Neural cell (in vitro differentiated cells): Measurements from ENCODE around the gene RABL6. TPM values are rescaled to one million over a fixed set of nuclear protein-coding genes. Genes with fewer than 3 reads are reported as not detected.
A peak's percentile ranks its signal among the peaks of the same experiment; 100 is the strongest.

Experiments used
- H2AFZ ChIP-seq: fragments of 200-600, 300-800 bp; sonication (generic), shearing (Covaris generic); 2 replicates; pipeline ENCODE4 v1.6.0; 2014; ENCODE audit warnings: low read depth, mild to moderate bottlenecking, antibody characterized with exemption, low read length, moderate library complexity
- H3F3A ChIP-seq: fragments of 200-600 bp; shearing (Covaris generic); 2 replicates; pipeline ENCODE4 v1.6.1; 2016; ENCODE audit warnings: mild to moderate bottlenecking, moderate library complexity, mixed read lengths, antibody characterized with exemption, low read length; ENCODE audit not compliant: insufficient read depth, poor library complexity, severe bottlenecking
- H3K27ac ChIP-seq: fragments of 200-600, 300-800 bp; sonication (generic), shearing (Covaris generic); 2 replicates; pipeline ENCODE4 v1.5.1; 2014; ENCODE audit warnings: mild to moderate bottlenecking, low read length, moderate library complexity
- H3K27me3 ChIP-seq: fragments of 300-800, 200-600 bp; sonication (generic), shearing (Covaris generic); 2 replicates; pipeline ENCODE4 v1.6.0; 2014; ENCODE audit warnings: mild to moderate bottlenecking, low read depth, low read length, moderate library complexity; ENCODE audit not compliant: insufficient read depth
- H3K36me3 ChIP-seq: fragments of 300-800, 200-600 bp; sonication (generic), shearing (Covaris generic); 2 replicates; pipeline ENCODE4 v1.5.1; 2014; ENCODE audit warnings: mild to moderate bottlenecking, antibody characterized with exemption, low read length, moderate library complexity; ENCODE audit not compliant: insufficient read depth
- H3K4me2 ChIP-seq: fragments of 300-800, 200-600 bp; sonication (generic), shearing (Covaris generic); 2 replicates; pipeline ENCODE4 v1.6.0; 2014; ENCODE audit warnings: mild to moderate bottlenecking, low read length
- H3K4me3 ChIP-seq: fragments of 300-800, 200-600 bp; sonication (generic), shearing (Covaris generic); 2 replicates; pipeline ENCODE4 v1.5.1; 2014; ENCODE audit warnings: mild to moderate bottlenecking, low read length, moderate library complexity
- H3K79me2 ChIP-seq: fragments of 200-600 bp; shearing (Covaris generic); replicated peaks from 2 replicates; pipeline ENCODE4 v1.6.0; 2014; ENCODE audit warnings: mild to moderate bottlenecking, low read length, moderate library complexity; ENCODE audit not compliant: insufficient read depth
- H3K9ac ChIP-seq: fragments of 300-800, 200-600 bp; sonication (generic), shearing (Covaris generic); 2 replicates; pipeline ENCODE4 v1.6.1; 2016; ENCODE audit warnings: mild to moderate bottlenecking, low read length, mixed read lengths
- H3K9me2 ChIP-seq: fragments of 200-600 bp; shearing (Covaris generic); 2 replicates; pipeline ENCODE4 v1.6.1; 2016; ENCODE audit warnings: mild to moderate bottlenecking, low read length, mixed read lengths; ENCODE audit not compliant: insufficient read depth
- H3K9me3 ChIP-seq: fragments of 200-600, 300-800 bp; sonication (generic), shearing (Covaris generic); 2 replicates; pipeline ENCODE4 v1.6.1; 2016; ENCODE audit warnings: mild to moderate bottlenecking, mixed run types, low read length, moderate library complexity, mixed read lengths
- H4K20me1 ChIP-seq: fragments of 200-600 bp; shearing (Covaris generic); 2 replicates; pipeline ENCODE4 v1.6.1; 2016; ENCODE audit warnings: mild to moderate bottlenecking, mixed run types; ENCODE audit not compliant: insufficient read depth
- EP300 ChIP-seq: fragments of 450-650 bp; conservative IDR thresholded peaks from 2 replicates; pipeline ENCODE4 v1.6.1; 2014; ENCODE audit warnings: antibody characterized with exemption, mild to moderate bottlenecking, moderate library complexity; ENCODE audit not compliant: poor library complexity, severe bottlenecking
- EZH2 ChIP-seq: fragments of 200-600, 300-800 bp; shearing (Covaris generic), sonication (generic); IDR thresholded peaks from 2 replicates; pipeline ENCODE4 v1.6.1; 2014; ENCODE audit warnings: antibody characterized with exemption, low read length, borderline replicate concordance, mild to moderate bottlenecking; ENCODE audit not compliant: insufficient read depth, poor library complexity, severe bottlenecking
- MXI1 ChIP-seq: fragments of 450-650 bp; conservative IDR thresholded peaks from 2 replicates; pipeline ENCODE4 v1.6.1; 2014; ENCODE audit warnings: antibody characterized with exemption, mild to moderate bottlenecking; ENCODE audit not compliant: poor library complexity, severe bottlenecking
- POLR2AphosphoS5 ChIP-seq: IDR thresholded peaks from 2 replicates; pipeline ENCODE4 v1.6.1; 2012
- RAD21 ChIP-seq: fragments of 450-650 bp; conservative IDR thresholded peaks from 2 replicates; pipeline ENCODE4 v1.6.1; 2014; ENCODE audit warnings: antibody characterized with exemption, mild to moderate bottlenecking, moderate library complexity
- REST ChIP-seq: IDR thresholded peaks from 2 replicates; pipeline ENCODE4 v1.6.1; 2012; ENCODE audit warnings: borderline replicate concordance
- SMC3 ChIP-seq: fragments of 450-650 bp; conservative IDR thresholded peaks from 2 replicates; pipeline ENCODE4 v1.6.1; 2014; ENCODE audit warnings: antibody characterized with exemption, mild to moderate bottlenecking, moderate library complexity; ENCODE audit not compliant: poor library complexity
- TAF1 ChIP-seq: IDR thresholded peaks from 2 replicates; pipeline ENCODE4 v1.6.1; 2012; ENCODE audit warnings: low read depth
- polyA plus RNA-seq: library from polyadenylated mRNA; depleted of rRNA; stranded (reverse); fragments of >200 nt; gene quantifications from 2 replicates; pipeline ENCODE4 v1.2.3, GENCODE V29; 2014
- TF ChIP-seq, protein P1 (sequence below): fragments of 450-650 bp; IDR thresholded peaks from 2 replicates; pipeline ENCODE4 v1.5.1; 2014; ENCODE audit warnings: antibody characterized with exemption, mild to moderate bottlenecking, moderate library complexity; ENCODE audit not compliant: poor library complexity, severe bottlenecking

Gene RABL6
- polyA plus RNA-seq, 1 donor from 2014 or later, result 46.4 TPM

- Histone ChIP-seq H3K27ac (peak overlapping the region; percentile 81), H3K4me2 (peak overlapping the region; percentile 57), H3K4me3 (peak overlapping the region; percentile 86), H3K9me3 (no peaks in the 10 kb centered on the region), H3K9me2 (no peaks in the 10 kb centered on the region), H3K79me2 (no peaks in the 10 kb centered on the region), H2AFZ (no peak overlapping the region), H3K27me3 (no peaks in the 10 kb centered on the region), H4K20me1 (no peaks in the 10 kb centered on the region), H3K9ac (peak overlapping the region; percentile 78), H3F3A (no peaks in the 10 kb centered on the region), H3K36me3 (no peaks in the 10 kb centered on the region)
- TF ChIP-seq RAD21 (no peak), EP300 (no peak), REST (no peak), MXI1 (no peak), TAF1 (no peak), POLR2AphosphoS5 (no peak), EZH2 (no peak), SMC3 (no peak)
- TF ChIP-seq, protein P1, sequence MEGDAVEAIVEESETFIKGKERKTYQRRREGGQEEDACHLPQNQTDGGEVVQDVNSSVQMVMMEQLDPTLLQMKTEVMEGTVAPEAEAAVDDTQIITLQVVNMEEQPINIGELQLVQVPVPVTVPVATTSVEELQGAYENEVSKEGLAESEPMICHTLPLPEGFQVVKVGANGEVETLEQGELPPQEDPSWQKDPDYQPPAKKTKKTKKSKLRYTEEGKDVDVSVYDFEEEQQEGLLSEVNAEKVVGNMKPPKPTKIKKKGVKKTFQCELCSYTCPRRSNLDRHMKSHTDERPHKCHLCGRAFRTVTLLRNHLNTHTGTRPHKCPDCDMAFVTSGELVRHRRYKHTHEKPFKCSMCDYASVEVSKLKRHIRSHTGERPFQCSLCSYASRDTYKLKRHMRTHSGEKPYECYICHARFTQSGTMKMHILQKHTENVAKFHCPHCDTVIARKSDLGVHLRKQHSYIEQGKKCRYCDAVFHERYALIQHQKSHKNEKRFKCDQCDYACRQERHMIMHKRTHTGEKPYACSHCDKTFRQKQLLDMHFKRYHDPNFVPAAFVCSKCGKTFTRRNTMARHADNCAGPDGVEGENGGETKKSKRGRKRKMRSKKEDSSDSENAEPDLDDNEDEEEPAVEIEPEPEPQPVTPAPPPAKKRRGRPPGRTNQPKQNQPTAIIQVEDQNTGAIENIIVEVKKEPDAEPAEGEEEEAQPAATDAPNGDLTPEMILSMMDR, result no peak
These were observed 42.5 kb downstream of the RABL6 start for GRCh38 chr9:136849960-136850865.

GRCh38 chr9:136850866-136851775 is 43.4 kb downstream of the RABL6 start:
- TF ChIP-seq EZH2 (no peak), EP300 (no peak), REST (no peak), SMC3 (no peak), TAF1 (no peak), POLR2AphosphoS5 (no peak), RAD21 (no peak), MXI1 (no peak)
- TF ChIP-seq, protein P1, result no peak
- H3K4me2 ChIP-seq, result no peak overlapping the region
- H3F3A ChIP-seq, result no peaks in the 10 kb centered on the region
- no peak overlapping the region for H3K4me3 ChIP-seq
- no peaks in the 10 kb centered on the region for H3K9me2 ChIP-seq
- H4K20me1 ChIP-seq, result no peaks in the 10 kb centered on the region
- no peak overlapping the region for H3K9ac ChIP-seq
- H3K36me3 ChIP-seq, result no peaks in the 10 kb centered on the region
- H3K9me3 ChIP-seq, result no peaks in the 10 kb centered on the region
- no peaks in the 10 kb centered on the region for H3K79me2 ChIP-seq
- H3K27ac ChIP-seq, result no peak overlapping the region
- no peaks in the 10 kb centered on the region for H3K27me3 ChIP-seq
- no peak overlapping the region for H2AFZ ChIP-seq
